HEK293 (cell line): ENCODE results near the gene SLC18A2.
A peak's percentile ranks its signal among the peaks of the same experiment; 100 is the strongest.

ENCODE experiments used
- YY1 ChIP-seq: fragments of 450-650 bp; formaldehyde crosslinking; IDR thresholded peaks from 2 replicates; pipeline ENCODE4 v1.5.1; 2018; ENCODE audit warnings: missing biosample characterization, missing genetic modification characterization
- ZBTB17 ChIP-seq: fragments of 450-650 bp; formaldehyde crosslinking; IDR thresholded peaks from 2 replicates; pipeline ENCODE4 v1.5.1; 2016; ENCODE audit warnings: missing biosample characterization, missing genetic modification characterization
- ZBTB20 ChIP-seq: fragments of 450-650 bp; formaldehyde crosslinking; IDR thresholded peaks from 2 replicates; pipeline ENCODE4 v1.5.1; 2016; ENCODE audit warnings: missing biosample characterization, missing genetic modification characterization
- ZFP3 ChIP-seq: fragments of 450-650 bp; formaldehyde crosslinking; IDR thresholded peaks from 2 replicates; pipeline ENCODE4 v1.5.1; 2016; ENCODE audit warnings: low read depth, missing biosample characterization, missing genetic modification characterization
- ZNF114 ChIP-seq: fragments of 450-650 bp; formaldehyde crosslinking; IDR thresholded peaks from 2 replicates; pipeline ENCODE4 v1.5.0; 2017; ENCODE audit warnings: missing biosample characterization, missing genetic modification characterization
- ZNF138 ChIP-seq: fragments of 450-650 bp; formaldehyde crosslinking; IDR thresholded peaks from 2 replicates; pipeline ENCODE4 v1.5.1; 2016; ENCODE audit warnings: missing biosample characterization, missing genetic modification characterization, borderline replicate concordance
- ZNF274 ChIP-seq, 2 experiments: fragments of 200-500 bp in 1 of 2; fragments of 450-650 bp in 1 of 2; sonication (Bioruptor generic) in 1 of 2; formaldehyde crosslinking in 1 of 2; IDR thresholded peaks; 2 replicates each; pipeline versions ENCODE4 v1.5.1 to v1.6.1; 2014 to 2016; ENCODE audit warnings: borderline replicate concordance in 1 of 2, inconsistent platforms in 1 of 2, low read length in 1 of 2, missing biosample characterization in 1 of 2, missing genetic modification characterization in 1 of 2
- ZNF292 ChIP-seq: fragments of 450-650 bp; formaldehyde crosslinking; IDR thresholded peaks from 2 replicates; pipeline ENCODE4 v1.5.1; 2016; ENCODE audit warnings: low read depth, missing biosample characterization, missing genetic modification characterization, borderline replicate concordance
- ZNF529 ChIP-seq: fragments of 450-650 bp; formaldehyde crosslinking; IDR thresholded peaks from 2 replicates; pipeline ENCODE4 v1.5.1; 2017; ENCODE audit warnings: missing genetic modification characterization, missing biosample characterization; ENCODE audit not compliant: insufficient replicate concordance
- ZNF670 ChIP-seq: fragments of 450-650 bp; formaldehyde crosslinking; IDR thresholded peaks from 2 replicates; pipeline ENCODE4 v1.5.1; 2016; ENCODE audit warnings: missing biosample characterization, missing genetic modification characterization, low read depth
- TF ChIP-seq, protein P1 (sequence below): fragments of 450-650 bp; formaldehyde crosslinking; IDR thresholded peaks from 2 replicates; pipeline ENCODE4 v1.5.1; 2016; ENCODE audit warnings: missing biosample characterization, missing genetic modification characterization
- TF ChIP-seq, protein P2 (sequence below): fragments of 450-650 bp; formaldehyde crosslinking; IDR thresholded peaks from 2 replicates; pipeline ENCODE4 v1.5.1; 2016; ENCODE audit warnings: missing biosample characterization, missing genetic modification characterization
- TF ChIP-seq, protein P3 (sequence below): fragments of 450-650 bp; formaldehyde crosslinking; IDR thresholded peaks from 2 replicates; pipeline ENCODE4 v1.5.1; 2016; ENCODE audit warnings: missing biosample characterization, missing genetic modification characterization
- TF ChIP-seq, protein P4 (sequence below): fragments of 450-650 bp; formaldehyde crosslinking; IDR thresholded peaks from 2 replicates; pipeline ENCODE4 v1.5.1; 2016; ENCODE audit warnings: missing biosample characterization, missing genetic modification characterization

DNA sequence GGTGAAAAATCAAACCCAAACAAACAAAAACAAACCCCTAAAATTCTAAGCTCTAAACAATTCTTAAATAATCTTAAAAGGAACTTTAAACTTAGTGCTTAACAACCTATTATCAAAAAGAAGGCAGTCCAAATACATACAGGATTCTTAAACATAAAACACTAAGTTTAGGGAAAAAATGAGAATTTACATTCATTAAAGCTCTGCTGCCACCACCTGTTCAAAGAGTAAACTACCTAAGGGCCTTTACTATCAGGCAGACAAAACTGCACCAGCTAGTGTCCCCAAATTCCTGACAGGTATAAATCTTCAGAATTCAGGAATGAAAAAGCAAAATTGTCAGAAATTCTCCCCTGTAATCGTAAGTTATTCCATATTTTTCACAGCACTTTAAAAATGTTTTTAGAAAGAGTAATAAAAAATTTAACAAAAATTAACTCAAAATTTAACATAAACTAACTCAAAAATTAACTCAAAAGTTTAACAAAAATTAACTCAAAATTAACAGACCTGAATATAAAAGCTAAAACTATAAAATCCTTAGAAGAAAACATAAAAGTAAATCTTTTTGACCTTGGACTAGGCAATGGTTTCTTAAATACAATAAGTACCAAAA, 79.2 kb downstream of the SLC18A2 start:
- no peak for TF ChIP-seq ZNF292 (tag by site-specific recombination)
- TF ChIP-seq, protein P1, sequence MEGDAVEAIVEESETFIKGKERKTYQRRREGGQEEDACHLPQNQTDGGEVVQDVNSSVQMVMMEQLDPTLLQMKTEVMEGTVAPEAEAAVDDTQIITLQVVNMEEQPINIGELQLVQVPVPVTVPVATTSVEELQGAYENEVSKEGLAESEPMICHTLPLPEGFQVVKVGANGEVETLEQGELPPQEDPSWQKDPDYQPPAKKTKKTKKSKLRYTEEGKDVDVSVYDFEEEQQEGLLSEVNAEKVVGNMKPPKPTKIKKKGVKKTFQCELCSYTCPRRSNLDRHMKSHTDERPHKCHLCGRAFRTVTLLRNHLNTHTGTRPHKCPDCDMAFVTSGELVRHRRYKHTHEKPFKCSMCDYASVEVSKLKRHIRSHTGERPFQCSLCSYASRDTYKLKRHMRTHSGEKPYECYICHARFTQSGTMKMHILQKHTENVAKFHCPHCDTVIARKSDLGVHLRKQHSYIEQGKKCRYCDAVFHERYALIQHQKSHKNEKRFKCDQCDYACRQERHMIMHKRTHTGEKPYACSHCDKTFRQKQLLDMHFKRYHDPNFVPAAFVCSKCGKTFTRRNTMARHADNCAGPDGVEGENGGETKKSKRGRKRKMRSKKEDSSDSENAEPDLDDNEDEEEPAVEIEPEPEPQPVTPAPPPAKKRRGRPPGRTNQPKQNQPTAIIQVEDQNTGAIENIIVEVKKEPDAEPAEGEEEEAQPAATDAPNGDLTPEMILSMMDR: peak; percentile 34; the same call in 1 of the 2 replicates
- TF ChIP-seq ZNF138 (tag by site-specific recombination): no peak
- TF ChIP-seq, protein P2, sequence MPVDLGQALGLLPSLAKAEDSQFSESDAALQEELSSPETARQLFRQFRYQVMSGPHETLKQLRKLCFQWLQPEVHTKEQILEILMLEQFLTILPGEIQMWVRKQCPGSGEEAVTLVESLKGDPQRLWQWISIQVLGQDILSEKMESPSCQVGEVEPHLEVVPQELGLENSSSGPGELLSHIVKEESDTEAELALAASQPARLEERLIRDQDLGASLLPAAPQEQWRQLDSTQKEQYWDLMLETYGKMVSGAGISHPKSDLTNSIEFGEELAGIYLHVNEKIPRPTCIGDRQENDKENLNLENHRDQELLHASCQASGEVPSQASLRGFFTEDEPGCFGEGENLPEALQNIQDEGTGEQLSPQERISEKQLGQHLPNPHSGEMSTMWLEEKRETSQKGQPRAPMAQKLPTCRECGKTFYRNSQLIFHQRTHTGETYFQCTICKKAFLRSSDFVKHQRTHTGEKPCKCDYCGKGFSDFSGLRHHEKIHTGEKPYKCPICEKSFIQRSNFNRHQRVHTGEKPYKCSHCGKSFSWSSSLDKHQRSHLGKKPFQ: no peak
- TF ChIP-seq, protein P3, sequence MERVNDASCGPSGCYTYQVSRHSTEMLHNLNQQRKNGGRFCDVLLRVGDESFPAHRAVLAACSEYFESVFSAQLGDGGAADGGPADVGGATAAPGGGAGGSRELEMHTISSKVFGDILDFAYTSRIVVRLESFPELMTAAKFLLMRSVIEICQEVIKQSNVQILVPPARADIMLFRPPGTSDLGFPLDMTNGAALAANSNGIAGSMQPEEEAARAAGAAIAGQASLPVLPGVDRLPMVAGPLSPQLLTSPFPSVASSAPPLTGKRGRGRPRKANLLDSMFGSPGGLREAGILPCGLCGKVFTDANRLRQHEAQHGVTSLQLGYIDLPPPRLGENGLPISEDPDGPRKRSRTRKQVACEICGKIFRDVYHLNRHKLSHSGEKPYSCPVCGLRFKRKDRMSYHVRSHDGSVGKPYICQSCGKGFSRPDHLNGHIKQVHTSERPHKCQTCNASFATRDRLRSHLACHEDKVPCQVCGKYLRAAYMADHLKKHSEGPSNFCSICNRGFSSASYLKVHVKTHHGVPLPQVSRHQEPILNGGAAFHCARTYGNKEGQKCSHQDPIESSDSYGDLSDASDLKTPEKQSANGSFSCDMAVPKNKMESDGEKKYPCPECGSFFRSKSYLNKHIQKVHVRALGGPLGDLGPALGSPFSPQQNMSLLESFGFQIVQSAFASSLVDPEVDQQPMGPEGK: no peak
- no peak for TF ChIP-seq ZNF670 (tag by site-specific recombination)
- TF ChIP-seq, protein P4, sequence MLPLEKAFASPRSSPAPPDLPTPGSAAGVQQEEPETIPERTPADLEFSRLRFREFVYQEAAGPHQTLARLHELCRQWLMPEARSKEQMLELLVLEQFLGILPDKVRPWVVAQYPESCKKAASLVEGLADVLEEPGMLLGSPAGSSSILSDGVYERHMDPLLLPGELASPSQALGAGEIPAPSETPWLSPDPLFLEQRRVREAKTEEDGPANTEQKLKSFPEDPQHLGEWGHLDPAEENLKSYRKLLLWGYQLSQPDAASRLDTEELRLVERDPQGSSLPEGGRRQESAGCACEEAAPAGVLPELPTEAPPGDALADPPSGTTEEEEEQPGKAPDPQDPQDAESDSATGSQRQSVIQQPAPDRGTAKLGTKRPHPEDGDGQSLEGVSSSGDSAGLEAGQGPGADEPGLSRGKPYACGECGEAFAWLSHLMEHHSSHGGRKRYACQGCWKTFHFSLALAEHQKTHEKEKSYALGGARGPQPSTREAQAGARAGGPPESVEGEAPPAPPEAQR: no peak
- no peak for TF ChIP-seq ZNF274 (IDR thresholded peaks at IDR 0.05; ENCODE audit: low read length)
- no peak for TF ChIP-seq ZNF274 (tag by site-specific recombination; IDR thresholded peaks at IDR 0.05; ENCODE audit: borderline replicate concordance)
- TF ChIP-seq ZNF529 (tag by site-specific recombination): no peak
- no peak for TF ChIP-seq ZBTB20 (tag by site-specific recombination)
- no peak for TF ChIP-seq YY1 (tag by site-specific recombination)
- TF ChIP-seq ZNF114: no peak
- TF ChIP-seq ZBTB17 (tag by site-specific recombination): no peak
- no peak for TF ChIP-seq ZFP3 (tag by site-specific recombination)
